HG02642 (cell line): ENCODE data around the gene MAZ.
"Not testable (repeated sequence)": the region's sequence is repeated elsewhere in the genome, so short reads cannot be mapped to it uniquely, and the experiment has no call there.

Experiments
- ATAC-seq: cut with Tn5 transposase; IDR thresholded peaks from one replicate; pipeline ENCODE4 v1.9.1; 2021; ENCODE audit warnings: mild to moderate bottlenecking; ENCODE audit not compliant: unreplicated experiment, poor library complexity

The MAZ gene

GRCh38 chr16:29819506-29819905, 13.2 kb downstream of the MAZ start:
- no peak for ATAC-seq

- ATAC-seq = no peak
Observed at GRCh38 chr16:29820271-29820701, 14.0 kb downstream of the MAZ start, which contains the start of gene MVP. TSS of gene MVP (plus strand) at chr16:29820462. CDS start at chr16:29830550, 10,088 bp downstream.

- ATAC-seq = peak; percentile 41
Observed at GRCh38 chr16:29820730-29821642, 14.7 kb downstream of the MAZ start.

- no peak for ATAC-seq
Observed at GRCh38 chr16:29821643-29822115, 15.3 kb downstream of the MAZ start.

- no peak for ATAC-seq
Observed at GRCh38 chr16:29824589-29825144, 18.3 kb downstream of the MAZ start.

- no peak for ATAC-seq
Observed at GRCh38 chr16:29825145-29826044, 19.1 kb downstream of the MAZ start.

- no peak for ATAC-seq
Observed at GRCh38 chr16:29826342-29826695, 20.0 kb downstream of the MAZ start.

- ATAC-seq = no peak
Observed at GRCh38 chr16:29830774-29831173, 24.4 kb downstream of the MAZ start.

GRCh38 chr16:29831490-29831889, 25.2 kb downstream of the MAZ start:
- no peak for ATAC-seq

GRCh38 chr16:29833219-29833618, 26.9 kb downstream of the MAZ start:
- ATAC-seq = not testable (repeated sequence)

GRCh38 chr16:29834079-29834478, 27.8 kb downstream of the MAZ start:
- no peak for ATAC-seq

- ATAC-seq = no peak
Observed at GRCh38 chr16:29835926-29836325, 29.6 kb downstream of the MAZ start.

GRCh38 chr16:29836623-29837022, 30.3 kb downstream of the MAZ start:
- ATAC-seq = no peak

GRCh38 chr16:29837841-29838240, 31.5 kb downstream of the MAZ start:
- no peak for ATAC-seq

GRCh38 chr16:29839822-29840221, 33.5 kb downstream of the MAZ start:
- no peak for ATAC-seq

GRCh38 chr16:29840240-29840639, 33.9 kb downstream of the MAZ start:
- ATAC-seq = no peak

- no peak for ATAC-seq
Observed at GRCh38 chr16:29841631-29842030, 35.3 kb downstream of the MAZ start.

GRCh38 chr16:29842732-29843346, 36.5 kb downstream of the MAZ start:
- ATAC-seq = no peak

- no peak for ATAC-seq
Observed at GRCh38 chr16:29843931-29844330, 37.6 kb downstream of the MAZ start.
